HEK293 (cell line): ENCODE measurements around the gene CACNG6.
A peak's percentile ranks its signal among the peaks of the same experiment; 100 is the strongest.

ENCODE experiments used
- FEZF1 ChIP-seq: fragments of 450-650 bp; formaldehyde crosslinking; IDR thresholded peaks from 2 replicates; pipeline ENCODE4 v1.5.1; 2016; ENCODE audit warnings: missing biosample characterization, missing genetic modification characterization
- GLI2 ChIP-seq: fragments of 450-650 bp; formaldehyde crosslinking; IDR thresholded peaks from 2 replicates; pipeline ENCODE4; 2017; ENCODE audit warnings: missing biosample characterization, missing genetic modification characterization, low read depth, borderline replicate concordance
- GLIS1 ChIP-seq: fragments of 450-650 bp; formaldehyde crosslinking; IDR thresholded peaks from 2 replicates; pipeline ENCODE4 v1.5.1; 2016; ENCODE audit warnings: missing biosample characterization, missing genetic modification characterization
- HOXC10 ChIP-seq: sonication (generic); formaldehyde crosslinking; IDR thresholded peaks from 2 replicates; pipeline ENCODE4 v1.8.1; 2023; ENCODE audit warnings: mild to moderate bottlenecking, missing genetic modification reagents
- KLF16 ChIP-seq: fragments of 450-650 bp; formaldehyde crosslinking; IDR thresholded peaks from 2 replicates; pipeline ENCODE4 v1.5.1; 2017; ENCODE audit warnings: missing biosample characterization, missing genetic modification characterization
- MYNN ChIP-seq: fragments of 450-650 bp; formaldehyde crosslinking; IDR thresholded peaks from 2 replicates; pipeline ENCODE4 v1.5.1; 2016; ENCODE audit warnings: missing biosample characterization, missing genetic modification characterization, borderline replicate concordance
- SP3 ChIP-seq: fragments of 450-650 bp; formaldehyde crosslinking; IDR thresholded peaks from 2 replicates; pipeline ENCODE4 v1.5.1; 2016; ENCODE audit warnings: missing biosample characterization, missing genetic modification characterization
- ZBTB1 ChIP-seq: fragments of 450-650 bp; formaldehyde crosslinking; IDR thresholded peaks from 2 replicates; pipeline ENCODE4 v1.5.1; 2016; ENCODE audit warnings: missing biosample characterization, missing genetic modification characterization
- ZIC2 ChIP-seq: fragments of 450-650 bp; formaldehyde crosslinking; IDR thresholded peaks from 2 replicates; pipeline ENCODE4 v1.5.1; 2016; ENCODE audit warnings: missing biosample characterization, missing genetic modification characterization
- ZNF10 ChIP-seq: fragments of 450-650 bp; formaldehyde crosslinking; IDR thresholded peaks from 2 replicates; pipeline ENCODE4 v1.5.1; 2017; ENCODE audit warnings: missing biosample characterization, missing genetic modification characterization
- ZNF112 ChIP-seq: fragments of 450-650 bp; formaldehyde crosslinking; IDR thresholded peaks from 2 replicates; pipeline ENCODE4 v1.5.0; 2017; ENCODE audit warnings: missing biosample characterization, missing genetic modification characterization
- ZNF114 ChIP-seq: fragments of 450-650 bp; formaldehyde crosslinking; IDR thresholded peaks from 2 replicates; pipeline ENCODE4 v1.5.0; 2017; ENCODE audit warnings: missing biosample characterization, missing genetic modification characterization
- ZNF121 ChIP-seq: fragments of 450-650 bp; formaldehyde crosslinking; IDR thresholded peaks from 2 replicates; pipeline ENCODE4 v1.5.1; 2016; ENCODE audit warnings: missing biosample characterization, missing genetic modification characterization
- ZNF133 ChIP-seq: fragments of 450-650 bp; formaldehyde crosslinking; IDR thresholded peaks from 2 replicates; pipeline ENCODE4 v1.5.1; 2016; ENCODE audit warnings: missing biosample characterization, missing genetic modification characterization
- ZNF19 ChIP-seq: fragments of 450-650 bp; formaldehyde crosslinking; IDR thresholded peaks from 2 replicates; pipeline ENCODE4; 2016; ENCODE audit warnings: missing biosample characterization, missing genetic modification characterization, low read depth
- ZNF221 ChIP-seq: fragments of 450-650 bp; formaldehyde crosslinking; IDR thresholded peaks from 2 replicates; pipeline ENCODE4 v1.5.1; 2017; ENCODE audit warnings: missing biosample characterization, missing genetic modification characterization, borderline replicate concordance
- ZNF23 ChIP-seq: fragments of 450-650 bp; formaldehyde crosslinking; IDR thresholded peaks from 2 replicates; pipeline ENCODE4 v1.5.1; 2016; ENCODE audit warnings: missing biosample characterization, missing genetic modification characterization, borderline replicate concordance
- ZNF274 ChIP-seq, 2 experiments: fragments of 200-500 bp in 1 of 2; fragments of 450-650 bp in 1 of 2; sonication (Bioruptor generic) in 1 of 2; formaldehyde crosslinking in 1 of 2; IDR thresholded peaks; 2 replicates each; pipeline versions ENCODE4 v1.5.1 to v1.6.1; 2014 to 2016; ENCODE audit warnings: borderline replicate concordance in 1 of 2, inconsistent platforms in 1 of 2, low read length in 1 of 2, missing biosample characterization in 1 of 2, missing genetic modification characterization in 1 of 2
- ZNF302 ChIP-seq: fragments of 450-650 bp; formaldehyde crosslinking; IDR thresholded peaks from 2 replicates; pipeline ENCODE4 v1.5.1; 2016; ENCODE audit warnings: missing biosample characterization, missing genetic modification characterization, low read depth
- ZNF335 ChIP-seq: fragments of 450-650 bp; formaldehyde crosslinking; conservative IDR thresholded peaks from 2 replicates; pipeline ENCODE4 v1.5.1; 2016; ENCODE audit warnings: missing biosample characterization, missing genetic modification characterization
- ZNF394 ChIP-seq: fragments of 450-650 bp; formaldehyde crosslinking; IDR thresholded peaks from 2 replicates; pipeline ENCODE4 v1.5.1; 2016; ENCODE audit warnings: missing biosample characterization, missing genetic modification characterization, mild to moderate bottlenecking, moderate library complexity, borderline replicate concordance
- ZNF423 ChIP-seq: fragments of 450-650 bp; formaldehyde crosslinking; IDR thresholded peaks from 2 replicates; pipeline ENCODE4 v1.5.1; 2016; ENCODE audit warnings: missing biosample characterization, missing genetic modification characterization
- ZNF433 ChIP-seq: fragments of 450-650 bp; formaldehyde crosslinking; IDR thresholded peaks from 2 replicates; pipeline ENCODE4 v1.5.1; 2016; ENCODE audit warnings: missing biosample characterization, missing genetic modification characterization, low read depth
- ZNF488 ChIP-seq: fragments of 450-650 bp; formaldehyde crosslinking; IDR thresholded peaks from 2 replicates; pipeline ENCODE4 v1.5.1; 2016; ENCODE audit warnings: missing biosample characterization, missing genetic modification characterization
- ZNF521 ChIP-seq: fragments of 450-650 bp; formaldehyde crosslinking; IDR thresholded peaks from 2 replicates; pipeline ENCODE4 v1.5.1; 2017; ENCODE audit warnings: missing biosample characterization, mild to moderate bottlenecking, missing genetic modification characterization
- ZNF548 ChIP-seq: fragments of 450-650 bp; formaldehyde crosslinking; IDR thresholded peaks from 2 replicates; pipeline ENCODE4 v1.5.1; 2016; ENCODE audit warnings: missing biosample characterization, missing genetic modification characterization
- ZNF549 ChIP-seq: fragments of 450-650 bp; IDR thresholded peaks from 2 replicates; pipeline ENCODE4 v1.5.1; 2018; ENCODE audit warnings: missing biosample characterization, missing genetic modification characterization, mild to moderate bottlenecking, inconsistent platforms, moderate library complexity
- ZNF707 ChIP-seq: fragments of 450-650 bp; formaldehyde crosslinking; IDR thresholded peaks from 2 replicates; pipeline ENCODE4 v1.5.1; 2016; ENCODE audit warnings: missing biosample characterization, missing genetic modification characterization
- ZSCAN4 ChIP-seq: fragments of 450-650 bp; formaldehyde crosslinking; IDR thresholded peaks from 2 replicates; pipeline ENCODE4 v1.5.1; 2017; ENCODE audit warnings: missing biosample characterization, missing genetic modification characterization
- ZXDB ChIP-seq: fragments of 450-650 bp; formaldehyde crosslinking; IDR thresholded peaks from 2 replicates; pipeline ENCODE4 v1.5.1; 2016; ENCODE audit warnings: missing biosample characterization, missing genetic modification characterization
- TF ChIP-seq, protein P1 (sequence below): fragments of 450-650 bp; formaldehyde crosslinking; IDR thresholded peaks from 2 replicates; pipeline ENCODE4 v1.5.1; 2016; ENCODE audit warnings: missing biosample characterization, missing genetic modification characterization
- TF ChIP-seq, protein P2 (sequence below): fragments of 450-650 bp; formaldehyde crosslinking; IDR thresholded peaks from 2 replicates; pipeline ENCODE4 v1.5.1; 2016; ENCODE audit warnings: missing biosample characterization, missing genetic modification characterization
- TF ChIP-seq, protein P3 (sequence below): fragments of 450-650 bp; formaldehyde crosslinking; IDR thresholded peaks from 2 replicates; pipeline ENCODE4; 2016; ENCODE audit warnings: missing biosample characterization, missing genetic modification characterization

Gene CACNG6

GRCh38 chr19:54014920-54015560, 23.6 kb downstream of the CACNG6 start (continued):
- TF ChIP-seq GLI2 (tag by site-specific recombination) (peak; percentile 70; the same call in 1 of the 2 replicates), ZNF548 (tag by site-specific recombination) (no peak), ZNF302 (tag by site-specific recombination) (no peak), FEZF1 (tag by site-specific recombination) (peak; percentile 77), ZNF23 (tag by site-specific recombination) (no peak), ZNF335 (tag by site-specific recombination) (no peak), ZNF221 (tag by site-specific recombination) (no peak), ZNF423 (tag by site-specific recombination) (0 out of 2 replicates have a peak, but pooled peaks have one; percentile 40), ZNF394 (tag by site-specific recombination) (no peak), ZNF10 (tag by site-specific recombination) (no peak), ZNF549 (tag by site-specific recombination) (no peak), ZNF133 (tag by site-specific recombination) (no peak), ZSCAN4 (no peak), KLF16 (no peak), ZNF488 (peak; percentile 67; the same call in 1 of the 2 replicates), GLIS1 (tag by site-specific recombination) (peak; percentile 99), ZNF112 (tag by site-specific recombination) (no peak), ZIC2 (tag by site-specific recombination) (peak; percentile 94), ZNF521 (tag by site-specific recombination) (no peak), ZNF274 (IDR thresholded peaks at IDR 0.05; ENCODE audit: low read length) (no peak), ZNF274 (tag by site-specific recombination; IDR thresholded peaks at IDR 0.05; ENCODE audit: borderline replicate concordance) (no peak), ZNF19 (tag by site-specific recombination) (no peak), HOXC10 (CRISPR knock-in tag) (no peak), MYNN (tag by site-specific recombination) (no peak), ZNF121 (tag by site-specific recombination) (no peak), ZNF114 (tag by site-specific recombination) (no peak), ZNF707 (tag by site-specific recombination) (no peak), ZNF433 (tag by site-specific recombination) (no peak), ZBTB1 (tag by site-specific recombination) (no peak), SP3 (no peak), ZXDB (tag by site-specific recombination) (no peak)
- TF ChIP-seq, protein P1, sequence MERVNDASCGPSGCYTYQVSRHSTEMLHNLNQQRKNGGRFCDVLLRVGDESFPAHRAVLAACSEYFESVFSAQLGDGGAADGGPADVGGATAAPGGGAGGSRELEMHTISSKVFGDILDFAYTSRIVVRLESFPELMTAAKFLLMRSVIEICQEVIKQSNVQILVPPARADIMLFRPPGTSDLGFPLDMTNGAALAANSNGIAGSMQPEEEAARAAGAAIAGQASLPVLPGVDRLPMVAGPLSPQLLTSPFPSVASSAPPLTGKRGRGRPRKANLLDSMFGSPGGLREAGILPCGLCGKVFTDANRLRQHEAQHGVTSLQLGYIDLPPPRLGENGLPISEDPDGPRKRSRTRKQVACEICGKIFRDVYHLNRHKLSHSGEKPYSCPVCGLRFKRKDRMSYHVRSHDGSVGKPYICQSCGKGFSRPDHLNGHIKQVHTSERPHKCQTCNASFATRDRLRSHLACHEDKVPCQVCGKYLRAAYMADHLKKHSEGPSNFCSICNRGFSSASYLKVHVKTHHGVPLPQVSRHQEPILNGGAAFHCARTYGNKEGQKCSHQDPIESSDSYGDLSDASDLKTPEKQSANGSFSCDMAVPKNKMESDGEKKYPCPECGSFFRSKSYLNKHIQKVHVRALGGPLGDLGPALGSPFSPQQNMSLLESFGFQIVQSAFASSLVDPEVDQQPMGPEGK (tag by site-specific recombination) = peak; percentile 55
- TF ChIP-seq, protein P2, sequence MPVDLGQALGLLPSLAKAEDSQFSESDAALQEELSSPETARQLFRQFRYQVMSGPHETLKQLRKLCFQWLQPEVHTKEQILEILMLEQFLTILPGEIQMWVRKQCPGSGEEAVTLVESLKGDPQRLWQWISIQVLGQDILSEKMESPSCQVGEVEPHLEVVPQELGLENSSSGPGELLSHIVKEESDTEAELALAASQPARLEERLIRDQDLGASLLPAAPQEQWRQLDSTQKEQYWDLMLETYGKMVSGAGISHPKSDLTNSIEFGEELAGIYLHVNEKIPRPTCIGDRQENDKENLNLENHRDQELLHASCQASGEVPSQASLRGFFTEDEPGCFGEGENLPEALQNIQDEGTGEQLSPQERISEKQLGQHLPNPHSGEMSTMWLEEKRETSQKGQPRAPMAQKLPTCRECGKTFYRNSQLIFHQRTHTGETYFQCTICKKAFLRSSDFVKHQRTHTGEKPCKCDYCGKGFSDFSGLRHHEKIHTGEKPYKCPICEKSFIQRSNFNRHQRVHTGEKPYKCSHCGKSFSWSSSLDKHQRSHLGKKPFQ (tag by site-specific recombination) = no peak
- TF ChIP-seq, protein P3, sequence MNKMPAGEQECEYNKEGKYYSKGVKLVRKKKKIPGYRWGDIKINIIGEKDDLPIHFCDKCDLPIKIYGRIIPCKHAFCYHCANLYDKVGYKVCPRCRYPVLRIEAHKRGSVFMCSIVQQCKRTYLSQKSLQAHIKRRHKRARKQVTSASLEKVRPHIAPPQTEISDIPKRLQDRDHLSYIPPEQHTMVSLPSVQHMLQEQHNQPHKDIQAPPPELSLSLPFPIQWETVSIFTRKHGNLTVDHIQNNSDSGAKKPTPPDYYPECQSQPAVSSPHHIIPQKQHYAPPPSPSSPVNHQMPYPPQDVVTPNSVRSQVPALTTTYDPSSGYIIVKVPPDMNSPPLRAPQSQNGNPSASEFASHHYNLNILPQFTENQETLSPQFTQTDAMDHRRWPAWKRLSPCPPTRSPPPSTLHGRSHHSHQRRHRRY (tag by site-specific recombination) = no peak
